ENCODE measurements around the gene DTNA.

GRCh38 chr18:34866739-34867138, 156.6 kb downstream of the DTNA start:
- peak; percentile 64 for TF ChIP-seq CTCF (conservative IDR thresholded peaks at IDR 0.05)
- no peak for TF ChIP-seq EZH2 (IDR thresholded peaks at IDR 0.05; ENCODE audit: low read depth)
